MCF 10A (cell line): ENCODE data around the gene GSE1. TPM values are rescaled to one million over a fixed set of nuclear protein-coding genes. Genes with fewer than 3 reads are reported as not detected.

ENCODE experiments used
- BruUV-seq: library from RNA; stranded (reverse); fragments of 400-500 nt; replicated peaks from 2 replicates; lab custom pipeline; 2021; lab: Mats Ljungman, UMichigan
- CTCF ChIA-PET: fragments of 300-600 bp; sonication (Branson Sonifier 250); formaldehyde crosslinking; extraction: SDS; loops from one replicate; lab custom pipeline; 2021; ENCODE audit warnings: antibody characterized with exemption, inconsistent platforms; lab: Yijun Ruan, JAX
- POLR2A ChIA-PET: fragments of 300-600, 350-650 bp; sonication (Branson Sonifier 250); formaldehyde crosslinking; extraction: SDS; loops from one replicate; lab custom pipeline; 2020; ENCODE audit warnings: antibody characterized with exemption, inconsistent platforms; lab: Yijun Ruan, JAX
- DNase-seq: peaks from one replicate; pipeline ENCODE4 v3.0.0-alpha.2; 2018; ENCODE audit not compliant: unreplicated experiment
- H3K27ac Mint-ChIP-seq: one replicate; pipeline ENCODE4 v1.8.0; 2022; ENCODE audit warnings: mild to moderate bottlenecking, low read depth, mixed read lengths; ENCODE audit not compliant: unreplicated experiment
- H3K27me3 Mint-ChIP-seq: one replicate; pipeline ENCODE4 v1.8.0; 2022; ENCODE audit warnings: mixed read lengths; ENCODE audit not compliant: insufficient read depth, unreplicated experiment
- H3K36me3 Mint-ChIP-seq: one replicate; pipeline ENCODE4 v1.8.0; 2022; ENCODE audit warnings: mild to moderate bottlenecking, moderate library complexity, mixed read lengths; ENCODE audit not compliant: insufficient read depth, unreplicated experiment
- H3K4me1 Mint-ChIP-seq: one replicate; pipeline ENCODE4 v1.8.0; 2022; ENCODE audit warnings: mixed read lengths; ENCODE audit not compliant: insufficient read depth, unreplicated experiment
- H3K4me3 Mint-ChIP-seq: one replicate; pipeline ENCODE4 v1.8.0; 2022; ENCODE audit warnings: mild to moderate bottlenecking, moderate library complexity, mixed read lengths; ENCODE audit not compliant: unreplicated experiment
- H3K9me3 Mint-ChIP-seq: one replicate; pipeline ENCODE4 v1.8.0; 2022; ENCODE audit warnings: mixed read lengths; ENCODE audit not compliant: unreplicated experiment
- intact Hi-C: fragments of 100-400 bp; cut with micrococcal nuclease; formaldehyde crosslinking; loops from 2 replicates; pipeline ENCODE4 v1.14.1; 2022
- total RNA-seq: library from RNA; stranded (reverse); gene quantifications from 2 replicates; pipeline ENCODE4 v1.2.3, GENCODE V29; 2022
- TF ChIP-seq, protein P1 (sequence below): fragments of 200-600 bp; IDR thresholded peaks from one replicate; pipeline ENCODE4 v1.8.0; 2022; ENCODE audit warnings: antibody characterized with exemption, mild to moderate bottlenecking; ENCODE audit not compliant: unreplicated experiment

Gene GSE1
- total RNA-seq, 1 experiment from 2014 or later, result 52.9 TPM

- H3K9me3 Mint-ChIP-seq, result no peaks in the 10 kb centered on the region
- ChIA-PET CTCF (interaction anchor here (0.7 kb wide), 1 partner anchor 50 kb away, joined by 3 read pairs; no protein-coding TSS in a partner anchor), POLR2A (no interaction called here)
- H3K27ac Mint-ChIP-seq, result no peak overlapping the region
- no TSS peak for BruUV-seq
- intact Hi-C loops, result no loop called here
- DNase-seq, result no peak
- TF ChIP-seq, protein P1, sequence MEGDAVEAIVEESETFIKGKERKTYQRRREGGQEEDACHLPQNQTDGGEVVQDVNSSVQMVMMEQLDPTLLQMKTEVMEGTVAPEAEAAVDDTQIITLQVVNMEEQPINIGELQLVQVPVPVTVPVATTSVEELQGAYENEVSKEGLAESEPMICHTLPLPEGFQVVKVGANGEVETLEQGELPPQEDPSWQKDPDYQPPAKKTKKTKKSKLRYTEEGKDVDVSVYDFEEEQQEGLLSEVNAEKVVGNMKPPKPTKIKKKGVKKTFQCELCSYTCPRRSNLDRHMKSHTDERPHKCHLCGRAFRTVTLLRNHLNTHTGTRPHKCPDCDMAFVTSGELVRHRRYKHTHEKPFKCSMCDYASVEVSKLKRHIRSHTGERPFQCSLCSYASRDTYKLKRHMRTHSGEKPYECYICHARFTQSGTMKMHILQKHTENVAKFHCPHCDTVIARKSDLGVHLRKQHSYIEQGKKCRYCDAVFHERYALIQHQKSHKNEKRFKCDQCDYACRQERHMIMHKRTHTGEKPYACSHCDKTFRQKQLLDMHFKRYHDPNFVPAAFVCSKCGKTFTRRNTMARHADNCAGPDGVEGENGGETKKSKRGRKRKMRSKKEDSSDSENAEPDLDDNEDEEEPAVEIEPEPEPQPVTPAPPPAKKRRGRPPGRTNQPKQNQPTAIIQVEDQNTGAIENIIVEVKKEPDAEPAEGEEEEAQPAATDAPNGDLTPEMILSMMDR, result no peak
- no peak overlapping the region for H3K4me3 Mint-ChIP-seq
- H3K27me3 Mint-ChIP-seq, result no peaks in the 10 kb centered on the region
- H3K4me1 Mint-ChIP-seq, result no peaks in the 10 kb centered on the region
- peaks cover 7% of the 10 kb centered on the region for H3K36me3 Mint-ChIP-seq
Observed at GRCh38 chr16:85579191-85579590, 33.9 kb upstream of the GSE1 start.

- ChIA-PET CTCF (interaction anchor here (0.7 to 1.6 kb wide), 2 partner anchors 51 to 325 kb away, joined by 3 read pairs; no protein-coding TSS in a partner anchor), POLR2A (no interaction called here)
- DNase-seq, result no peak
- Mint-ChIP-seq H3K9me3 (no peaks in the 10 kb centered on the region), H3K27me3 (no peaks in the 10 kb centered on the region), H3K36me3 (peaks cover 7% of the 10 kb centered on the region), H3K4me3 (no peak overlapping the region), H3K4me1 (no peaks in the 10 kb centered on the region), H3K27ac (no peak overlapping the region)
- intact Hi-C loops, result no loop called here
- BruUV-seq, result no TSS peak
- TF ChIP-seq, protein P1, result no peak
Observed at GRCh38 chr16:85579923-85580580, 33.1 kb upstream of the GSE1 start.

DNA sequence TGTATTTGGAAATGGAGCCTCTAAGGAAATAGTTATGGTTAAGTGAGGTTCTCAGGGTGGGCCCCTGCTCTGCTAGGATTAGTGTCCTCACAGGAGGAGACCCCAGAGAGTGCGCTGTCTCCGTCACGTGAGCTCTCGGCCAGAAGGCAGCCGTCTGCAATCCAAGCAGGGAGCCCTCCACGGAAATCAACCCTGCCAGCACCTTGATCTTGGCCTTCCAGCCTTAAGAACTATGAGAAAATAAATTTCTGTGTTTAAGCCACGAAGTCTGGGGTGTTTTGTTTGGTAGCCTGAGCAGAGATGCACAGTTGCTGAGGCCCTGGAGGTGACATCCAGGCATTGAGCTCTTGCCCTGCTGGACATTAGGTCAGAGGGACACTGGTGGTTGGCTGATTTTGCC is 32.4 kb upstream of the GSE1 start:
- Mint-ChIP-seq H3K9me3 (no peaks in the 10 kb centered on the region), H3K27ac (no peak overlapping the region), H3K27me3 (no peaks in the 10 kb centered on the region), H3K4me3 (no peak overlapping the region), H3K4me1 (no peaks in the 10 kb centered on the region), H3K36me3 (peaks cover 11% of the 10 kb centered on the region)
- DNase-seq, result no peak
- no TSS peak for BruUV-seq
- intact Hi-C loops, result no loop called here
- TF ChIP-seq, protein P1, result no peak
- CTCF ChIA-PET, result interaction anchor here (1.6 kb wide), 1 partner anchor 326 kb away, joined by 3 read pairs; no protein-coding TSS in a partner anchor
- POLR2A ChIA-PET, result no interaction called here

DNA sequence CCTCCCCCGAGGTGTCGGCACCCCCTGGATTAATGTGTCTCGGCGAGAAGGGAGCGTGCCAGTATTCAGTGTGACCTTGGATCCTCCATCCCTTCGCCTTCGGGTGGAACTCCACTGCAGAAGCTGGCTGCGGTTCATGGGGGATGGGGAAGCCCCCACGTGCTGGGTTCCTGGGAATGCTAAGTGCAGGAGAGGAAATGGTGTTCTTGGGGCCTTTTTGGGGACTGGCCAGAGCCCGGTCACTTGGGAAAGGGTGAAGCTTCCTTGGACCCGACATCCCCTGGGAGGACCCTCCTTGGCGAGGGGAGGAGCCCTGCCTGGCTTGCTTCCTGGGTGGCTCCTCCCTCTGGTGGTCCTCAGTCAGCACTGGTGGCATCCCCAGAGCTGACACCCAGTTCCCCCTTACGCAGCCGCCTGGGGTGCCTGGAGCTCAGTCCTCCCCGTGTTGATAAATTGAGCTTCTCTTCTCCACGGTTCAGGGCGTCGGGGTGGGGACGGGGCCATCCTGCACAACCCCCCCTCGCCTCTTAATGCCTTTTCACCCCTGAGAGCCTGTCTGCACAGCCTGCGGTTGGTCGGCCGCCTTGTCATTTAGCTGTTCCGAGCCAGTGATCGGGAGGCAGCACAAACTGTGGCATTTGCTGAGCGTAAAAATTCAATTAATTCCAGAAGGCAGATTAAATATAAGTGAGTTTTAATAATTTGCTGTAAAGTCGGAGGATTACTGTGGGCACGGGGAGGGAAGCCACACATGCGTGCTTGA is 30.7 kb upstream of the GSE1 start:
- DNase-seq, result no peak
- intact Hi-C loops, result no loop called here
- no TSS peak for BruUV-seq
- no peaks in the 10 kb centered on the region for H3K27me3 Mint-ChIP-seq
- CTCF ChIA-PET, result interaction anchor here (1.2 kb wide), 1 partner anchor 19 kb away, joined by 4 read pairs; no protein-coding TSS in a partner anchor
- H3K36me3 Mint-ChIP-seq, result peaks cover 18% of the 10 kb centered on the region
- H3K4me1 Mint-ChIP-seq, result no peaks in the 10 kb centered on the region
- POLR2A ChIA-PET, result interaction anchor here (0.7 kb wide), 1 partner anchor 180 kb away, joined by 3 read pairs; no protein-coding TSS in a partner anchor
- H3K4me3 Mint-ChIP-seq, result no peak overlapping the region
- H3K27ac Mint-ChIP-seq, result no peak overlapping the region
- TF ChIP-seq, protein P1, result no peak
- H3K9me3 Mint-ChIP-seq, result no peaks in the 10 kb centered on the region
